Stimulated activated CD8-positive, alpha-beta memory T cell treated with anti-CD3 and anti-CD28 coated beads, Interleukin-7, amount 100 ng/mL, for 4 hours (primary cell): Measurements from ENCODE around the gene ITIH5.

ENCODE experiments used
- DNase-seq, 2 donors: peaks; one replicate each; pipeline ENCODE4 v3.0.0-alpha.2; 2020; ENCODE audit warnings: low read depth in 2 of 2

ITIH5 gene

GRCh38 chr10:7626283-7626682 is 40.5 kb downstream of the ITIH5 start:
- no peak for DNase-seq

DNA sequence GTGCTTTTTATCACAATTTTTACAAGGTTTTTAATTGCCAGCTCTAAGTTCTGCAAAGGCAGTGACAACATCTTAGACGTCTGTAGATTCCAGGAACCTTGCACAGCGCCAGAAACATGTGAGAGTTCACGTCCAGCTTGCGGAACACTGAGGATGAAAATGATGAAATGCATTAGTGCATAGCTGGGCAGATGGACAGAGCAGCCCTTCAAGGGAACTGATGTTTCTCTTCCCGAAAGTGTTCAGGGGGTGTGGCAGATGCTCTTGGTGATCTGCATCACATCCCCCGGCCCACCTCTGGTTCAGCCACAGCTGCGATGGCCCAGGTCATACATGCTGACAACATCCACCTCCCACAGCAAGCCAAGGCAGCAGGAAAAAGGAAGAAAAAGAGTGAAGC is 40.9 kb downstream of the ITIH5 start:
- DNase-seq: no peak

DNA sequence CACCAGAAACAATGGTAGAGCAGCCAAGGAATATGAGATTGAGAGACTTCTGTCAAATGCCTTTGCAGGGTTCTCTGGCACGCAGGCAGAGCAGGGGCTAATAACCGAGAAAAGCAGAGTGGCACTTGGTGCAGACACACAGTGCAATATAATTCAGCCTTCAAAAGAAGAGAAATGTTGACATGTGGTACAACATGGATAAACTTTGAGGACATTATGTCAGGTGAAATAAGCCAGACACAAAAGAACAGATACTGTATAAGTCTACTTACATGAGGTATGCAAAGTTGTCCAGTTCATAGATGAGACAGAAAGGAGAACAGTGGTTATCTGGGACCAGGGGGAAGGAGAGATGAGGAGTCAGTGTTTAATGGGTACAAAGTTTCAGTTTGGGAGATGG is 41.8 kb downstream of the ITIH5 start:
- DNase-seq: no peak

DNA sequence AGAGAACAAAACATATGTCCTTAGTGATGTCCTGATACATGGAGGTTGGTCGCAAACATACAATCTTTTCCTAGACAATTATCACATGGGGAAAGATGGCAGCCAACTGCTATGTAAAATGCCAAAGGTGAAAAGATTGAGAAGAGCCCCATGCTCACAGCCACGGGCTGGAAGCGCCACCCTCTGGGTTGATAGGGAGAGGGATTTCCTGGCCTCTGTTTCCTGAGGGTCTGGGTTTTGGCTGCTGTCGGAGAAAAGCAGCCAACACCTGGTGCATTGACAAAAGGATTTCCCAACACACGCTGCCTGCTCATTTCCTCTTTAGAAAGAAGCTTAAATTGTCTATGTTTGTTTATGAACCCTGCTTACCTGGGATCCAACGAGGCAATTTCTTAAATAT is 43.8 kb downstream of the ITIH5 start:
- DNase-seq: no peak

GRCh38 chr10:7618461-7618860 is 48.3 kb downstream of the ITIH5 start:
- DNase-seq: no peak

GRCh38 chr10:7611909-7612308 is 54.9 kb downstream of the ITIH5 start:
- DNase-seq: no peak

DNA sequence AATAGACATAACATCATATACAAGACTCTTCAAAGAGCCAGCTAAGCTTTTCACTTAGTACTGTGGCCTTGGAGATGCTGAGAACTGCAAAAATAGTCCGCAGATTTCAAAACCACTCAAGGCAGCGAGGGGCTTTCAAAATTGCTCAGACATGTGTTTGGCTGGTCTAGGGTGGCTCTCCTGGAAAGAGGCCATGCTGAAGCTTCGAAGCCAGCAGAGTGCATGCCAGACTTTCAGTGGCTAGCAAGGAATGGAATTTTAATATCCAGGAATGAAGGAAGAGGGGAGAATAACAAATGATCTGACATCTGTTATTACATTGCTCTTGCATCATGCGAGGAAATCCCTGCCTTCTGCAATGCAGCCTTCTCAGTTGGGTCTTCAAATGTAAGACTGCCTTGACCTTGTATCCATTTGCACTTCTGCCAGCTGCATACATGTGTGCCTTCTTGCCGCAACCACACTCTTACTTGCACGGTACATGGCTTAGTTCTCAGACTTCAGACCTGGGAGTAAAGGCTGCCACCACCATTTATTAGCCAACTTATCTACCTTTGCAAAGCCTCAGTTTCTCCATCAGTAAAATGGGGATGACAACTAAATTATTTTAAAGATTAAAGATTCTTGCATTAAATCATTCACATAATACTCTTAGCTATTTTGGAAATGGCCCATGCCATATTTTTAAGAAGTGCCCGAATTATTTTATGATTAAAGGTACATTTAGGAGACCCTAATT is 55.9 kb downstream of the ITIH5 start:
- no peak for DNase-seq

DNA sequence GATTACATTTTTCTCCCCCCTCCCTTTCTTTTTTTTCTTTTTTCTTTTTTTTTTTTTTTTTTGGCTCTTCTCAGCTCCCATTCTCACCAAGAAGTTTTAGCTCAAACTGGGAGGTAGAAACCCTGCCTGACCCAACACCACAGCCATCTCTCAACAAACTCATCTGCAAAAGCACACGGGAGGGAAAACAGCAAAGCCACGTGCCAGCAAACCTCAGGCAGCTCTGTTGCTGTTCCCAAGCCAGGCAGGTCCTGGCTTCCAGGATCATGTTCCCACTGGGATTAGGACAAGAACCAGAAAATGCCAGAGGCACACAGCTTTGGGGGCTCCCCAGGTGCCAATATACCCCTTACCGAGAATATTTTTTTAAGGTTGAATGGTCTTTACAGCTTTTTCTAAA is 56.7 kb downstream of the ITIH5 start:
- no peak for DNase-seq

DNA sequence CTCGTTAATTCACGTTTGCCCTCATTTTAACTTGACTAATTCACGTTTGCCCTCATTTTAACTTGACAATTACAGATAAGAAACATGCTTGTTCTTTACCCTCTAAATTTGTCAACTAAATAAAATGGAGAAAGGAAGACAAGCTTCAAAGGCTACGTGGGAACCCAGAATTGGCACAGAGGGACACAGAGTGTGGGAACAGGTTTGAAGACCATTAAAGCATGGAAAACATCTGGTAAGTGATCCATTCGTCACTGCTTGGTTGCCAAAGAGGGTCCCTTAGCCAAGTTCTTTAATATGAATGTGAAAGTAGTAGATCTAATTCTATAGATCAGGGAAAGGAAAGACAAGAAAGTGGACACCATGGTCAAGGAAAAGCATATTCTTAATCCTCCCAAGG is 57.2 kb downstream of the ITIH5 start:
- no peak for DNase-seq

- no peak for DNase-seq
Observed at GRCh38 chr10:7608001-7608400, 58.8 kb downstream of the ITIH5 start.

- DNase-seq: no peak
Observed at GRCh38 chr10:7606951-7607404, 59.8 kb downstream of the ITIH5 start.

GRCh38 chr10:7605565-7606295 is 61.0 kb downstream of the ITIH5 start:
- DNase-seq: no peak

DNA sequence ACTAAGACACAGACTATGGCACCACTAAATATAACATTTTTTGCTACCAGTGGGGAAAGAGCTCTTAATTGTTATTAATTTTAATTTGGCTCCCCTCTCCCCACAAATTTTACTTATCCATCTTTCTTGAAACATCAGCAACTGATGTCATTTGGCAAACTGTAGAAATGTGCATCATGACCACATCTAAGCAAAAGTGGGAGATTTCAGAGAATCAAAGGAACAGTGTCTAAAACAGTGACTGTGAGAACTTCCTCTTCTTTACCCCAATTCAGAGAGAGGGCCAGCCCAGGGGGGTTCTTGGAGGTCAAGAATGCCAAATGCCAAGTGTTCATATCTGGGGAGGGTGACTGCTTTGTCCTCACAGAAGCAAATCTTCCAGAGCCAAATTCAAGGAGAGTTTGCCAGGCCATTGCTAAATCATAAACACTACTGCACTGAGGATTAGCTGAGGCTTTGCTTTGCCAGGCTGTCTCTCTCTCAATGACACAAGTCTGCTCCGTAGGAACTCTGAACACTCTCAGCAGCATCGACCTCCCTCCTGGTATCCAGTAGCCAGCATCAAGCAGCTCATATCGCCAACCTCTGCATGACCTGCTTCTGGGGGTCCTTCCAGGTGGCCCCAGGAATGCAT is 65.6 kb downstream of the ITIH5 start:
- DNase-seq: no peak

- DNase-seq: no peak
Observed at GRCh38 chr10:7598771-7599170, 68.0 kb downstream of the ITIH5 start.

- DNase-seq: no peak
Observed at GRCh38 chr10:7596356-7596755, 70.4 kb downstream of the ITIH5 start.

DNA sequence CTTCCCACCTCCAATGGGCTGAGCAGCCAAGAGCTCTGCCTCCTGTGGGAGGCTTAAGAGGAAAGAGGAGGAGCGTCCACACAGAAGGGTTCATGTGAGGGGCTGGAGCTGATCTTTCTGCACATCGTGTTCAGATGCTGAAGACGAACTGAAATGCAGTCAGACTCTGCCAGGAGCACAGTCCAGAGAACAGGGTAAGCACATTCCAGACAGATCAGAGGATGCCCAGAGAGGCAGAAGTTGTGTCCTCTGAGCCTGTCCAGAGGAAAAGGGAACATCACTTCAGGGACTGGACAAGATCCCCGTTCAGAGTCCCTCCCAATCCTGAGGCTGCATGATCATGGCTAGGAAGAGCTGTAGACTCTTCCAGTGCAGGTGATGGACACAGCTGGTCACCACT is 72.9 kb downstream of the ITIH5 start:
- no peak for DNase-seq

- no peak for DNase-seq
Observed at GRCh38 chr10:7593063-7593462, 73.7 kb downstream of the ITIH5 start.

- DNase-seq: no peak
Observed at GRCh38 chr10:7592627-7593026, 74.1 kb downstream of the ITIH5 start.

DNA sequence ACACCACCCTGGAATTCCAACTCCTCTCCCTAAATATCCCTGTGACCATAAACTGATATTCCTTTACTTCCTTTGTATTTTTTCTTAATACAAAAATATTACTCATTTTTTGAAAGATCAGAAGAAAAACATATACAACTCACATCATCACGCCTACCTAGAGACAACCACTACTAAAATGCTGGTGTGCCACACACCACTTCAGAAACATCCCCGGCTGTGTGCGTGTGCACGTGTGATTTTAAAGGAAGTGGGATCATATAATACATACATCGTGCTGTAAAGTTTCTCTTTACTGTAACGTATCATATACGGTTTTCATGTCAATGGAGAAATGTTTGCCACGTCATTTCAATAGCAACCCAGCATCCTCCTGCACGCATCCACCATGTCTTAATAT is 76.5 kb downstream of the ITIH5 start:
- DNase-seq: no peak

- no peak for DNase-seq
Observed at GRCh38 chr10:7589748-7590147, 77.0 kb downstream of the ITIH5 start.

GRCh38 chr10:7587865-7588188 is 78.9 kb downstream of the ITIH5 start:
- DNase-seq: no peak

DNA sequence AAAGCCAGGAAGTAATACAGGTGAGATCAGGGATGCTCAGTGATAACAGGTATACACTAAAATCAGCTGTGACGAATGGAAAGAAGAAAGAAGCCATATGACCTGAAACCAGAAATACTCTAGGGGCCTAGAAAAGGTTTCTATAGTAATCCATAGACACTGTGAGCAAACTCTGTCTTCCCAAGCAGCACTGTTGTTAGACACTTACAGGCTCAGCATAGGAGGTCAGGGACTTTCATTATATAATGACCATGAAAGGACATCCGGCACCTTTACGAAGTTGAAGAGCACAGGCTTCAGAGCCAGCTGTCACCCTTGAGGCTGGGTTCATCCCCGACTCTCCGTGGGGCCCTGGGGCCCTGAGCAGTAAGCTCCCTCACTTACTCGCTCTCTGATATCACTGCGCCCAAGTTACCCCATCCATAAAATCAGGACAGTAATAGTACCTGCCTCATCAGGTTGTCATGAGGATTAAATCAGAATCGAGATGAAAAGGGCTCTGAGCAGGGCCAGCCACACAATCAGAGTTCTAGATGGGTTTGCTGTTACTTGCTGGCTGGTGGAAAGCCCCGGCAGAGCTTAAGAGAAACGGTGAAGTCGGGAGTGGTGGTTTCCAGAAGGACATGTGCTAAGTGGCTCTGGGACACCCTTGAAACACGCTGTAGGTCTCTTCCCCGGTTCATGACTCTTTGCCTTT is 79.5 kb downstream of the ITIH5 start:
- no peak for DNase-seq

DNA sequence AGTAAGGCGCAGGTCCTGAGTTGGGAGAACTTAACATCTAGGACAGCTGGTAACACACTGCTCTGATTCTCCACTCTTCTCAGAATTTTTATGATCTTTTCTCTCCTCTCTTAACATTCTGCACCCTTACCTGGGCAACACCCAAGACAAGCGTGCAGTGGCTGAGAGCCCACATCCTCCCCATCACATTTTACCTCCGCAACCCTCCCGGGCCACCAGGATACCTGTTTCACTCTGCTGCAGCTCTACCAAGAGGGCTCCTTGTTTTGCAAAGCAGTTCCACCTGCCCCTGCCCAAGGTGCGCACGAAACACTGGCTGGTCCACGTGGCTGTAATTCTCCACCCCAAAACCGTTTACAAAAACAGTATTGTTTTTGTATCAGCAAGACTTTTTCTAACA is 81.5 kb downstream of the ITIH5 start:
- no peak for DNase-seq
